Osteocyte (in vitro differentiated cells): ENCODE data around the gene LPO. TPM values are rescaled to one million over a fixed set of nuclear protein-coding genes. Genes with fewer than 3 reads are reported as not detected.

Source experiments
- DNase-seq: peaks from one replicate; pipeline ENCODE4 v3.0.0; 2021; ENCODE audit warnings: mixed read lengths; ENCODE audit not compliant: unreplicated experiment; ENCODE audit errors: extremely low spot score
- H3K27ac Mint-ChIP-seq: one replicate; pipeline ENCODE4 v1.8.0; 2021; ENCODE audit warnings: mild to moderate bottlenecking, mixed read lengths; ENCODE audit not compliant: unreplicated experiment
- H3K27me3 Mint-ChIP-seq: one replicate; pipeline ENCODE4 v1.8.0; 2021; ENCODE audit warnings: mixed read lengths; ENCODE audit not compliant: unreplicated experiment
- H3K36me3 Mint-ChIP-seq: one replicate; pipeline ENCODE4 v1.8.0; 2021; ENCODE audit warnings: mixed read lengths; ENCODE audit not compliant: unreplicated experiment
- H3K4me1 Mint-ChIP-seq: one replicate; pipeline ENCODE4 v1.8.0; 2021; ENCODE audit warnings: mixed read lengths; ENCODE audit not compliant: unreplicated experiment
- H3K4me3 Mint-ChIP-seq: one replicate; pipeline ENCODE4 v1.8.0; 2021; ENCODE audit warnings: mild to moderate bottlenecking, moderate library complexity, mixed read lengths; ENCODE audit not compliant: unreplicated experiment
- H3K9me3 Mint-ChIP-seq: one replicate; pipeline ENCODE4 v1.8.0; 2021; ENCODE audit warnings: mixed read lengths; ENCODE audit not compliant: unreplicated experiment
- CTCF ChIP-seq: fragments of 200-600 bp; sonication (generic); IDR thresholded peaks from 2 replicates; pipeline ENCODE4 v1.5.0; 2021; ENCODE audit warnings: antibody characterized with exemption, mild to moderate bottlenecking, moderate library complexity
- total RNA-seq: library from RNA; stranded (reverse); gene quantifications from 2 replicates; pipeline ENCODE4 v1.2.1, GENCODE V29; 2021

The LPO gene
- total RNA-seq, 1 donor from 2014 or later: not detected

GRCh38 chr17:58252141-58252540 lies 13.8 kb downstream of the LPO start:
- Mint-ChIP-seq H3K4me1 (peaks cover 2% of the 10 kb centered on the region), H3K27ac (no peak overlapping the region), H3K27me3 (peaks cover 48% of the 10 kb centered on the region), H3K4me3 (no peak overlapping the region), H3K36me3 (no peaks in the 10 kb centered on the region), H3K9me3 (no peaks in the 10 kb centered on the region)
- peak; percentile 71 for DNase-seq
- no peak for TF ChIP-seq CTCF

GRCh38 chr17:58253082-58253481 lies 14.7 kb downstream of the LPO start:
- H3K4me1 Mint-ChIP-seq: peaks cover 2% of the 10 kb centered on the region
- H3K27ac Mint-ChIP-seq: no peak overlapping the region
- H3K4me3 Mint-ChIP-seq: no peak overlapping the region
- H3K36me3 Mint-ChIP-seq: no peaks in the 10 kb centered on the region
- no peaks in the 10 kb centered on the region for H3K9me3 Mint-ChIP-seq
- TF ChIP-seq CTCF: no peak
- peaks cover 57% of the 10 kb centered on the region for H3K27me3 Mint-ChIP-seq
- no peak for DNase-seq

- no peak overlapping the region for H3K4me3 Mint-ChIP-seq
- no peak for TF ChIP-seq CTCF
- H3K4me1 Mint-ChIP-seq: no peaks in the 10 kb centered on the region
- no peak overlapping the region for H3K27ac Mint-ChIP-seq
- no peaks in the 10 kb centered on the region for H3K36me3 Mint-ChIP-seq
- peak; percentile 57 for DNase-seq
- peaks cover 65% of the 10 kb centered on the region for H3K27me3 Mint-ChIP-seq
- H3K9me3 Mint-ChIP-seq: no peaks in the 10 kb centered on the region
These were observed 16.4 kb downstream of the LPO start for GRCh38 chr17:58254803-58255202.

- H3K4me1 Mint-ChIP-seq: no peaks in the 10 kb centered on the region
- no peaks in the 10 kb centered on the region for H3K9me3 Mint-ChIP-seq
- H3K27ac Mint-ChIP-seq: no peak overlapping the region
These were observed 23.8 kb downstream of the LPO start for GRCh38 chr17:58262149-58262548.

GRCh38 chr17:58263773-58264172 lies 25.4 kb downstream of the LPO start:
- Mint-ChIP-seq H3K36me3 (no peaks in the 10 kb centered on the region), H3K4me3 (no peak overlapping the region), H3K27me3 (peaks cover 60% of the 10 kb centered on the region), H3K27ac (no peak overlapping the region), H3K4me1 (no peaks in the 10 kb centered on the region), H3K9me3 (no peaks in the 10 kb centered on the region)
- no peak for TF ChIP-seq CTCF
- DNase-seq: no peak

More at GRCh38 chr17:58262149-58262548, 23.8 kb downstream of the LPO start:
- peaks cover 76% of the 10 kb centered on the region for H3K27me3 Mint-ChIP-seq
- no peak overlapping the region for H3K4me3 Mint-ChIP-seq
- no peaks in the 10 kb centered on the region for H3K36me3 Mint-ChIP-seq
- no peak for TF ChIP-seq CTCF
- no peak for DNase-seq
